Measurements from ENCODE around the gene SNRK.

DNA sequence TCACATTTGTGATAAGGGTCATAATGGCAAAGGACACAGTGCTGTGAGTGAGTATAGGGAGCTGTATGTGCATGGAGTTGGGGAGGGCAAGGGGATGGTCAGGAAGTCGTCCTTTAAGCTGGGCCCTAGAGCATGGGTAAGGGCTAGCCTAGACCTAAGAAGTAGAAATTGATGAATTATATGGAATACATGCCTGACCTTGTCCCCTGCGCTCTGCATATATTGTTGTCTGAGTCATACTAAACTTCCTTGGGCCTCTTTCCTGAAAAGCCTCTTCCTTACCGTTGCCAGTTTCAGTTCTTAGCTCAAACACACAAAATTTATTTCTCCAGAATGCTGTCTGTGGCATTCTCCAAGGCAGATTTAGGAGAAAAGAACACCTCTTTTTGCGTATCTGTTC is 4.6 kb downstream of the SNRK start:
- TF ChIP-seq, protein P1, sequence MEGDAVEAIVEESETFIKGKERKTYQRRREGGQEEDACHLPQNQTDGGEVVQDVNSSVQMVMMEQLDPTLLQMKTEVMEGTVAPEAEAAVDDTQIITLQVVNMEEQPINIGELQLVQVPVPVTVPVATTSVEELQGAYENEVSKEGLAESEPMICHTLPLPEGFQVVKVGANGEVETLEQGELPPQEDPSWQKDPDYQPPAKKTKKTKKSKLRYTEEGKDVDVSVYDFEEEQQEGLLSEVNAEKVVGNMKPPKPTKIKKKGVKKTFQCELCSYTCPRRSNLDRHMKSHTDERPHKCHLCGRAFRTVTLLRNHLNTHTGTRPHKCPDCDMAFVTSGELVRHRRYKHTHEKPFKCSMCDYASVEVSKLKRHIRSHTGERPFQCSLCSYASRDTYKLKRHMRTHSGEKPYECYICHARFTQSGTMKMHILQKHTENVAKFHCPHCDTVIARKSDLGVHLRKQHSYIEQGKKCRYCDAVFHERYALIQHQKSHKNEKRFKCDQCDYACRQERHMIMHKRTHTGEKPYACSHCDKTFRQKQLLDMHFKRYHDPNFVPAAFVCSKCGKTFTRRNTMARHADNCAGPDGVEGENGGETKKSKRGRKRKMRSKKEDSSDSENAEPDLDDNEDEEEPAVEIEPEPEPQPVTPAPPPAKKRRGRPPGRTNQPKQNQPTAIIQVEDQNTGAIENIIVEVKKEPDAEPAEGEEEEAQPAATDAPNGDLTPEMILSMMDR (IDR thresholded peaks at IDR 0.05; ENCODE audit: low read depth, low read length) = no peak
- no peak for TF ChIP-seq EZH2phosphoT487 (IDR thresholded peaks at IDR 0.05; ENCODE audit: low read depth)

Measured in OCI-LY3 (cell line).